HepG2 (cell line): ENCODE results near the gene GPSM1. TPM values are rescaled to one million over a fixed set of nuclear protein-coding genes. Genes with fewer than 3 reads are reported as not detected.
A peak's percentile ranks its signal among the peaks of the same experiment; 100 is the strongest.

ENCODE experiments used
- HDAC6 ChIP-seq: fragments of 200-600 bp; sonication (generic); IDR thresholded peaks from 2 replicates; pipeline ENCODE4 v1.7.0; 2017; ENCODE audit warnings: mild to moderate bottlenecking, antibody characterized with exemption, low read length, low read depth
- HNF4A ChIP-seq: sonication (generic); formaldehyde crosslinking; IDR thresholded peaks from 2 replicates; pipeline ENCODE4 v1.4.0; 2020; ENCODE audit warnings: missing genetic modification reagents
- HNRNPH1 ChIP-seq: fragments of 200-400 bp; formaldehyde crosslinking; optimal IDR thresholded peaks from 2 replicates; pipeline ENCODE3; 2017; ENCODE audit warnings: mild to moderate bottlenecking, low read depth, low read length
- NFYB ChIP-seq: sonication (generic); formaldehyde crosslinking; IDR thresholded peaks from 2 replicates; pipeline ENCODE4 v1.4.0; 2020; ENCODE audit warnings: missing genetic modification reagents
- RBAK ChIP-seq: sonication (generic); formaldehyde crosslinking; IDR thresholded peaks from 2 replicates; pipeline ENCODE4 v1.5.1; 2020; ENCODE audit warnings: mild to moderate bottlenecking, missing genetic modification reagents
- SALL2 ChIP-seq: sonication (generic); formaldehyde crosslinking; IDR thresholded peaks from 2 replicates; pipeline ENCODE4 v1.8.1; 2023; ENCODE audit warnings: mild to moderate bottlenecking, missing genetic modification reagents, inconsistent platforms
- SMYD3 ChIP-seq: sonication (generic); formaldehyde crosslinking; IDR thresholded peaks from 2 replicates; pipeline ENCODE4 v1.8.1; 2023; ENCODE audit warnings: mild to moderate bottlenecking, missing genetic modification reagents
- TAF1 ChIP-seq: sonication (generic); formaldehyde crosslinking; IDR thresholded peaks from 2 replicates; pipeline ENCODE4 v1.4.0; 2020; ENCODE audit warnings: missing genetic modification reagents
- ZFP36 ChIP-seq: fragments of 150-350 bp; IDR thresholded peaks from 2 replicates; pipeline ENCODE4 v1.6.1; 2018; ENCODE audit warnings: borderline replicate concordance, low read length, low read depth; ENCODE audit not compliant: partially characterized antibody
- ZNF101 ChIP-seq: sonication (generic); formaldehyde crosslinking; IDR thresholded peaks from 2 replicates; pipeline ENCODE4 v1.4.0; 2020; ENCODE audit warnings: mild to moderate bottlenecking, low read depth, missing genetic modification reagents, borderline replicate concordance
- ZNF234 ChIP-seq: sonication (generic); formaldehyde crosslinking; conservative IDR thresholded peaks from 2 replicates; pipeline ENCODE4 v1.5.1; 2020; ENCODE audit warnings: mild to moderate bottlenecking, missing genetic modification reagents
- ZNF430 ChIP-seq: sonication (generic); formaldehyde crosslinking; IDR thresholded peaks from 2 replicates; pipeline ENCODE4 v1.9.0; 2021; ENCODE audit warnings: mild to moderate bottlenecking, missing genetic modification reagents
- ZNF441 ChIP-seq: sonication (generic); formaldehyde crosslinking; IDR thresholded peaks from 2 replicates; pipeline ENCODE4 v1.7.0; 2021; ENCODE audit warnings: missing genetic modification reagents, borderline replicate concordance
- ZNF761 ChIP-seq: sonication (generic); formaldehyde crosslinking; conservative IDR thresholded peaks from 2 replicates; pipeline ENCODE4 v1.4.0; 2020; ENCODE audit warnings: mild to moderate bottlenecking, missing genetic modification reagents
- ZSCAN22 ChIP-seq: sonication (generic); formaldehyde crosslinking; IDR thresholded peaks from 2 replicates; pipeline ENCODE4 v1.4.0; 2020; ENCODE audit warnings: mild to moderate bottlenecking, missing genetic modification reagents
- ZSCAN25 ChIP-seq: sonication (generic); formaldehyde crosslinking; IDR thresholded peaks from 2 replicates; pipeline ENCODE4 v1.8.0; 2022; ENCODE audit warnings: mild to moderate bottlenecking, missing genetic modification reagents
- polyA plus RNA-seq, 8 experiments: library from polyadenylated mRNA; depleted of rRNA in 3 of 8; stranded (reverse) in 7 of 8; unstranded in 1 of 8; fragments of >200 nt; fragmentation: Illumina TruSeq in 4 of 8; extraction: Trizol in 4 of 8; gene quantifications; 2 replicates each; pipeline versions ENCODE4 v1.2.1 to v1.2.3, GENCODE V29; 2011 to 2016; ENCODE audit warnings: low read depth in 4 of 8, missing spikeins in 1 of 8, mixed read lengths in 1 of 8; ENCODE audit not compliant: insufficient read depth in 1 of 8
- total RNA-seq, 5 experiments: library from RNA; depleted of rRNA; stranded (reverse); fragments of >200 nt; fragmentation: Illumina TruSeq; extraction: Trizol; gene quantifications; 2 replicates each; pipeline ENCODE4 v1.2.3, GENCODE V29; 2016; ENCODE audit warnings: low read depth in 1 of 5
- TF ChIP-seq, protein P1 (sequence below): sonication (generic); formaldehyde crosslinking; IDR thresholded peaks from one replicate; pipeline ENCODE4 v1.5.1; 2020; ENCODE audit warnings: mild to moderate bottlenecking, missing genetic modification reagents; ENCODE audit errors: not compliant biosample characterization
- TF ChIP-seq, protein P2 (sequence below): IDR thresholded peaks from 2 replicates; pipeline ENCODE4 v1.6.1; 2012; ENCODE audit warnings: inconsistent platforms
- TF ChIP-seq, protein P3 (sequence below): sonication (generic); formaldehyde crosslinking; IDR thresholded peaks from 2 replicates; pipeline ENCODE4 v1.4.0; 2020; ENCODE audit warnings: mild to moderate bottlenecking, missing genetic modification reagents
- TF ChIP-seq, protein P4 (sequence below): sonication (generic); formaldehyde crosslinking; IDR thresholded peaks from 2 replicates; pipeline ENCODE4 v1.9.0; 2021; ENCODE audit warnings: missing genetic modification reagents, borderline replicate concordance

Gene GPSM1
- total and polyA plus RNA-seq, 2 of the 13 experiments (the other 11 are each of a cell fraction or from before 2014, with no cell fraction given) = 1.0 to 2.4 TPM

DNA sequence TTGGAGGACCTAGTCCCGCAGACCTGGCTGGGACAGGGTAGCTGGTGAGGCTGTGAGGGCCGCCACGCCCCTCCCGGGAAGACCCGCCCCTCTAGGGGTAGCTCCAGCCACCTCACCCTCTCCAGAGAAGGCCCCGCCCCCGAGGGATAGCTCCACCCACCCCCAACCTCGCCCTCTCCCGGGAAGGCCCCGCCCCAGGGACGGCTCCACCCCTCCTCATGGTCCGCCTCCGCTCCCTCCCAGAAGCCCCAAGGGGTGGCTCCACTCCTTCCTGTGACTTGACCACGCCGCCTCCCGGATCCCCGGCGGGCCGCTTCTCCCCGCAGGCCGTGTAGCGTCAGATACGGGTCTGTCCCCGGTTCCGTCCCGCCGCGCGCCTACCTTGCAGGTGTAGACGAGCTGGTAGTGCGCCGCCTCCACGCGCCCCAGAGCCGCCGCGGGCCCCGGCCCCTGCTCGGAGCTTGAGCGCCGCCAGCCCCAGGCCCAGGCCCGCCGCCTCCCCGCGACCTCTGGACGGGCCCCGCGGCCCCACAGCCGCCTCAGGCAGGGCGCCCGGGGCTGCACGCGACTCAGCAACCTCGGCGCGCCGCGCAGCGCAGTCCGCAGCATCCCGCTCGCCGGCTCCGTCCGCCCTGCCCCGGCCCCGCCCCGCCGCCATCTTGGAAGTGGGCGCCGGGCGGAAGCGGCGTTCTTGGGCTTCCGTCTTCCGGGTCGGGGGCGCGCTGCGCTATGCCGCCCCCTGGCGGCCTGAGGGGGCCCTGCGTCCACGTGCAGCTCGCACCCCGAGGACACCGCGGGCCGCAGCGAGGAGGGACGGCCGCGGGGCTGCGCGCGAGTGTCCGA lies 36.0 kb downstream of the GPSM1 start, which contains the start of gene DNLZ (continued):
- TF ChIP-seq, protein P1, sequence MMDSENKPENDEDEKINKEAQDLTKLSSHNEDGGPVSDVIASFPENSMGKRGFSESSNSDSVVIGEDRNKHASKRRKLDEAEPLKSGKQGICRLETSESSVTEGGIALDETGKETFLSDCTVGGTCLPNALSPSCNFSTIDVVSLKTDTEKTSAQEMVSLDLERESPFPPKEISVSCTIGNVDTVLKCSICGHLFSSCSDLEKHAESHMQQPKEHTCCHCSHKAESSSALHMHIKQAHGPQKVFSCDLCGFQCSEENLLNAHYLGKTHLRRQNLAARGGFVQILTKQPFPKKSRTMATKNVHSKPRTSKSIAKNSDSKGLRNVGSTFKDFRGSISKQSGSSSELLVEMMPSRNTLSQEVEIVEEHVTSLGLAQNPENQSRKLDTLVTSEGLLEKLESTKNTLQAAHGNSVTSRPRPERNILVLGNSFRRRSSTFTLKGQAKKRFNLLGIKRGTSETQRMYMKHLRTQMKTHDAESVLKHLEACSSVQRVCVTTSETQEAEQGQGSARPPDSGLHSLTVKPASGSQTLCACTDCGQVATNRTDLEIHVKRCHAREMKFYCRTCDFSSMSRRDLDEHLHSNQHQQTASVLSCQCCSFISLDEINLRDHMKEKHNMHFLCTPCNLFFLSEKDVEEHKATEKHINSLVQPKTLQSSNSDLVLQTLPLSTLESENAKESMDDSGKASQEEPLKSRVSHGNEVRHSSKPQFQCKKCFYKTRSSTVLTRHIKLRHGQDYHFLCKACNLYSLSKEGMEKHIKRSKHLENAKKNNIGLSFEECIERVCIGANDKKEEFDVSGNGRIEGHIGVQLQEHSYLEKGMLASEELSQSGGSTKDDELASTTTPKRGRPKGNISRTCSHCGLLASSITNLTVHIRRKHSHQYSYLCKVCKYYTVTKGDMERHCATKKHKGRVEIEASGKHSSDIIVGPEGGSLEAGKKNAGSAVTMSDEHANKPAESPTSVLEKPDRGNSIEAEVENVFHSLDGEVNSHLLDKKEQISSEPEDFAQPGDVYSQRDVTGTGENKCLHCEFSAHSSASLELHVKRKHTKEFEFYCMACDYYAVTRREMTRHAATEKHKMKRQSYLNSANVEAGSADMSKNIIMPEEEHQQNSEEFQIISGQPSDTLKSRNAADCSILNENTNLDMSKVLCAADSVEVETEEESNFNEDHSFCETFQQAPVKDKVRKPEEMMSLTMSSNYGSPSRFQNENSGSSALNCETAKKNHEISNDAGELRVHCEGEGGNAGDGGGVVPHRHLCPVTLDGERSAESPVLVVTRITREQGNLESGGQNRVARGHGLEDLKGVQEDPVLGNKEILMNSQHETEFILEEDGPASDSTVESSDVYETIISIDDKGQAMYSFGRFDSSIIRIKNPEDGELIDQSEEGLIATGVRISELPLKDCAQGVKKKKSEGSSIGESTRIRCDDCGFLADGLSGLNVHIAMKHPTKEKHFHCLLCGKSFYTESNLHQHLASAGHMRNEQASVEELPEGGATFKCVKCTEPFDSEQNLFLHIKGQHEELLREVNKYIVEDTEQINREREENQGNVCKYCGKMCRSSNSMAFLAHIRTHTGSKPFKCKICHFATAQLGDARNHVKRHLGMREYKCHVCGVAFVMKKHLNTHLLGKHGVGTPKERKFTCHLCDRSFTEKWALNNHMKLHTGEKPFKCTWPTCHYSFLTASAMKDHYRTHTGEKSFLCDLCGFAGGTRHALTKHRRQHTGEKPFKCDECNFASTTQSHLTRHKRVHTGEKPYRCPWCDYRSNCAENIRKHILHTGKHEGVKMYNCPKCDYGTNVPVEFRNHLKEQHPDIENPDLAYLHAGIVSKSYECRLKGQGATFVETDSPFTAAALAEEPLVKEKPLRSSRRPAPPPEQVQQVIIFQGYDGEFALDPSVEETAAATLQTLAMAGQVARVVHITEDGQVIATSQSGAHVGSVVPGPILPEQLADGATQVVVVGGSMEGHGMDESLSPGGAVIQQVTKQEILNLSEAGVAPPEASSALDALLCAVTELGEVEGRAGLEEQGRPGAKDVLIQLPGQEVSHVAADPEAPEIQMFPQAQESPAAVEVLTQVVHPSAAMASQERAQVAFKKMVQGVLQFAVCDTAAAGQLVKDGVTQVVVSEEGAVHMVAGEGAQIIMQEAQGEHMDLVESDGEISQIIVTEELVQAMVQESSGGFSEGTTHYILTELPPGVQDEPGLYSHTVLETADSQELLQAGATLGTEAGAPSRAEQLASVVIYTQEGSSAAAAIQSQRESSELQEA (CRISPR knock-in tag) = no peak
- TF ChIP-seq, protein P2, sequence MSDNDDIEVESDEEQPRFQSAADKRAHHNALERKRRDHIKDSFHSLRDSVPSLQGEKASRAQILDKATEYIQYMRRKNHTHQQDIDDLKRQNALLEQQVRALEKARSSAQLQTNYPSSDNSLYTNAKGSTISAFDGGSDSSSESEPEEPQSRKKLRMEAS = peak; percentile 100
- TF ChIP-seq NFYB (CRISPR knock-in tag) (no peak), ZNF234 (CRISPR knock-in tag) (0 out of 2 replicates have a peak, but pooled peaks have one; percentile 32), ZSCAN22 (CRISPR knock-in tag) (peak; percentile 79; the same call in 1 of the 2 replicates), ZNF430 (CRISPR knock-in tag) (peak; percentile 94), SALL2 (CRISPR knock-in tag) (peak; percentile 82; the same call in 1 of the 2 replicates), TAF1 (CRISPR knock-in tag) (peak; percentile 72), ZFP36 (no peak), SMYD3 (CRISPR knock-in tag) (0 out of 2 replicates have a peak, but pooled peaks have one; percentile 55), HNRNPH1 (no peak), HNF4A (CRISPR knock-in tag) (no peak; the same call in 1 of the 2 replicates), ZNF441 (0 out of 2 replicates have a peak, but pooled peaks have one; percentile 9), RBAK (CRISPR knock-in tag) (no peak), ZNF761 (peak; percentile 86), HDAC6 (no peak), ZSCAN25 (CRISPR knock-in tag) (no peak; the same call in 1 of the 2 replicates), ZNF101 (no peak; the same call in 1 of the 2 replicates)
- TF ChIP-seq, protein P3, sequence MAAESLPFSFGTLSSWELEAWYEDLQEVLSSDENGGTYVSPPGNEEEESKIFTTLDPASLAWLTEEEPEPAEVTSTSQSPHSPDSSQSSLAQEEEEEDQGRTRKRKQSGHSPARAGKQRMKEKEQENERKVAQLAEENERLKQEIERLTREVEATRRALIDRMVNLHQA = no peak
- TF ChIP-seq, protein P4, sequence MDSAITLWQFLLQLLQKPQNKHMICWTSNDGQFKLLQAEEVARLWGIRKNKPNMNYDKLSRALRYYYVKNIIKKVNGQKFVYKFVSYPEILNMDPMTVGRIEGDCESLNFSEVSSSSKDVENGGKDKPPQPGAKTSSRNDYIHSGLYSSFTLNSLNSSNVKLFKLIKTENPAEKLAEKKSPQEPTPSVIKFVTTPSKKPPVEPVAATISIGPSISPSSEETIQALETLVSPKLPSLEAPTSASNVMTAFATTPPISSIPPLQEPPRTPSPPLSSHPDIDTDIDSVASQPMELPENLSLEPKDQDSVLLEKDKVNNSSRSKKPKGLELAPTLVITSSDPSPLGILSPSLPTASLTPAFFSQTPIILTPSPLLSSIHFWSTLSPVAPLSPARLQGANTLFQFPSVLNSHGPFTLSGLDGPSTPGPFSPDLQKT (CRISPR knock-in tag) = peak; percentile 77; the same call in 1 of the 2 replicates
